ENCODE measurements around the gene ULBP2. TPM values are rescaled to one million over a fixed set of nuclear protein-coding genes. Genes with fewer than 3 reads are reported as not detected.
"Not testable (repeated sequence)": the region's sequence is repeated elsewhere in the genome, so short reads cannot be mapped to it uniquely, and the experiment has no call there.

Gene ULBP2
- total and polyA plus RNA-seq, 12 donors = 0.16 to 1.8 (median 0.49) TPM; not detected in 2

- H3K9me3 ChIP-seq (replicated peaks in 1 of 3); H3K27ac ChIP-seq; H3K36me3 ChIP-seq (replicated peaks in 1 of 2); H3K4me1 ChIP-seq (replicated peaks in 1 of 2); intact Hi-C loops (cut with DNase I); H3K4me3 ChIP-seq: not testable (repeated sequence)
- DNase-seq = peak in 1 of 7 donors; percentile 13
- H3K27me3 ChIP-seq = peaks cover 53% of the 10 kb centered on the region
- 11 to 20% (median 12%) methylated on average over 12 to 13 of the region's 21 CpGs for WGBS, 4 donors
These were observed 13.3 kb downstream of the ULBP2 start for GRCh38 chr6:149954984-149955653.

- H3K9me3 ChIP-seq (replicated peaks in 1 of 3); H3K4me3 ChIP-seq; H3K4me1 ChIP-seq (replicated peaks in 1 of 2); H3K36me3 ChIP-seq (replicated peaks in 1 of 2); intact Hi-C loops (cut with DNase I); H3K27ac ChIP-seq: not testable (repeated sequence)
- WGBS, 4 donors = 26 to 48% (median 35%) methylated on average over 7 of the region's 7 CpGs
- peaks cover 60% of the 10 kb centered on the region for H3K27me3 ChIP-seq
- peak in 1 of 7 donors; percentile 23 for DNase-seq
These were observed 14.0 kb downstream of the ULBP2 start for GRCh38 chr6:149955654-149956317.

GRCh38 chr6:149958124-149958523 lies 16.3 kb downstream of the ULBP2 start:
- H3K9me3 ChIP-seq (replicated peaks in 1 of 3); H3K4me1 ChIP-seq (replicated peaks in 1 of 2); H3K27ac ChIP-seq; H3K36me3 ChIP-seq (replicated peaks in 1 of 2); intact Hi-C loops (cut with DNase I); H3K4me3 ChIP-seq: not testable (repeated sequence)
- WGBS, 4 donors = 54 to 69% (median 57%) methylated on average over 3 of the region's 3 CpGs
- DNase-seq = peak in 1 of 7 donors; percentile 27
- peaks cover 59% of the 10 kb centered on the region for H3K27me3 ChIP-seq

GRCh38 chr6:149959806-149960205 lies 18.0 kb downstream of the ULBP2 start:
- H3K36me3 ChIP-seq (replicated peaks in 1 of 2); H3K27ac ChIP-seq; intact Hi-C loops (cut with DNase I); H3K9me3 ChIP-seq (replicated peaks in 1 of 3); H3K4me3 ChIP-seq: not testable (repeated sequence)
- 73 to 95% (median 78%) methylated on average over 2 to 4 of the region's 4 CpGs for WGBS, 4 donors
- DNase-seq = peak in 1 of 7 donors; percentile 0
- Histone ChIP-seq H3K27me3 (peaks cover 51% of the 10 kb centered on the region), H3K4me1 (replicated peaks in 1 of 2) (peaks cover 0 to 15% of the 10 kb centered on the region in 2 donors)

- Histone ChIP-seq H3K9me3 (replicated peaks in 1 of 3) (no peaks in the 10 kb centered on the region), H3K27ac (no peak overlapping the region), H3K27me3 (peaks cover 53% of the 10 kb centered on the region), H3K36me3 (replicated peaks in 1 of 2) (no peaks in the 10 kb centered on the region), H3K4me3 (no peak overlapping the region), H3K4me1 (replicated peaks in 1 of 2) (peaks cover 0 to 15% of the 10 kb centered on the region in 2 donors)
- TF ChIP-seq POLR2A (IDR thresholded peaks at IDR 0.05) (no peak), CTCF (IDR thresholded peaks at IDR 0.05) (no peak)
- WGBS, 4 donors = 57 to 74% (median 68%) methylated on average over 2 to 6 of the region's 6 CpGs
- peak in 1 of 7 donors; percentile 34 for DNase-seq
- intact Hi-C loops (cut with DNase I) = no loop called here
These were observed 18.7 kb downstream of the ULBP2 start for GRCh38 chr6:149960488-149960887.

GRCh38 chr6:149961728-149962425 lies 20.1 kb downstream of the ULBP2 start:
- Histone ChIP-seq H3K4me1 (replicated peaks in 1 of 2) (peaks cover 0 to 15% of the 10 kb centered on the region in 2 donors), H3K4me3 (no peak overlapping the region), H3K9me3 (replicated peaks in 1 of 3) (no peaks in the 10 kb centered on the region), H3K27me3 (peaks cover 46% of the 10 kb centered on the region), H3K27ac (no peak overlapping the region), H3K36me3 (replicated peaks in 1 of 2) (no peaks in the 10 kb centered on the region)
- intact Hi-C loops (cut with DNase I) = no loop called here
- TF ChIP-seq POLR2A (IDR thresholded peaks at IDR 0.05) (no peak), CTCF (IDR thresholded peaks at IDR 0.05) (no peak)
- peak in 1 of 7 donors; percentile 28 for DNase-seq
- 52 to 72% (median 64%) methylated on average over 6 of the region's 6 CpGs for WGBS, 4 donors
